Adrenal gland (tissue), 12 donors: ENCODE results near the gene ARAP2. TPM values are rescaled to one million over a fixed set of nuclear protein-coding genes. Genes with fewer than 3 reads are reported as not detected.

Experiments
- DNase-seq, 7 donors: peaks; one replicate each; pipeline ENCODE4 v3.0.0-alpha.2; 2019 to 2020
- H3K27ac ChIP-seq, 5 donors: fragments of 200-600 bp; sonication (generic) in 4 of 5; 1 replicate in 3 of 5; 2 replicates in 2 of 5; pipeline versions ENCODE4 v1.5.1 to v1.8.0; 2016 to 2020; ENCODE audit warnings: mild to moderate bottlenecking in 1 of 5
- H3K27me3 ChIP-seq: fragments of 200-600 bp; 2 replicates; pipeline ENCODE4 v1.8.0; 2021
- H3K36me3 ChIP-seq, 2 donors: fragments of 200-600 bp; replicated peaks in 1 of 2; 1 replicate in 1 of 2; 2 replicates in 1 of 2; pipeline versions ENCODE4 v1.5.1 to v1.8.0; 2018 to 2022
- H3K4me1 ChIP-seq, 2 donors: fragments of 200-600 bp; replicated peaks in 1 of 2; 1 replicate in 1 of 2; 2 replicates in 1 of 2; pipeline versions ENCODE4 v1.5.1 to v1.8.0; 2018 to 2021
- H3K4me3 ChIP-seq, 4 donors: fragments of 200-600 bp; sonication (generic) in 3 of 4; one replicate each; pipeline ENCODE4 v1.5.1; 2016 to 2018
- H3K9me3 ChIP-seq, 3 donors: fragments of 200-600 bp; sonication (generic) in 1 of 3; replicated peaks in 1 of 3; 1 replicate in 2 of 3; 2 replicates in 1 of 3; pipeline versions ENCODE4 v1.5.1 to v1.8.0; 2016 to 2021
- POLR2A ChIP-seq, 2 donors: fragments of 450-650 bp; IDR thresholded peaks; one replicate each; pipeline ENCODE4 v1.6.1; 2017; ENCODE audit warnings: antibody characterized with exemption in 2 of 2, mild to moderate bottlenecking in 2 of 2, moderate library complexity in 1 of 2
- WGBS, 4 donors: extraction: QIAGEN DNeasy Blood & Tissue Kit in 2 of 4; methylation state at CpG; one replicate each; pipeline versions ENCODE4 v1.1.5 to v1.1.7; 2013 to 2017; 5-methylcytosine and 5-hydroxymethylcytosine counted together
- intact Hi-C, 2 donors: fragments of 100-400 bp; cut with DNase I; formaldehyde crosslinking; loops; one replicate each; pipeline versions ENCODE4 v1.14.1 to v1.15.0; 2022 to 2023
- polyA plus RNA-seq, 3 donors: library from polyadenylated mRNA; stranded (reverse); fragments of 200-250 nt in 2 of 3; fragments of 350-450 nt in 1 of 3; fragmentation: Illumina TruSeq in 1 of 3; extraction: RNeasy Lipid Tissue Mini Kit (QIAGEN cat#74804) in 1 of 3; gene quantifications; one replicate each; pipeline ENCODE4 v1.2.3, GENCODE V29; 2013 to 2014
- total RNA-seq, 9 donors: library from RNA; depleted of rRNA in 4 of 9; stranded (reverse); fragments of >200 nt in 4 of 9; fragments of 120-200 nt in 1 of 9; fragmentation: NEBNext Ultra II Directional in 1 of 9; extraction: Animal tissue kit (Norgen Biotek cat#: 25700) in 1 of 9; gene quantifications; one replicate each; pipeline versions ENCODE4 v1.1.0 to v1.2.4, GENCODE V29; 2013 to 2023
- TF ChIP-seq, protein P1 (sequence below), 6 experiments: fragments of 450-650 bp in 4 of 6; fragments of 200-600 bp in 2 of 6; sonication (generic) in 1 of 6; IDR thresholded peaks; 1 replicate in 5 of 6; 2 replicates in 1 of 6; pipeline versions ENCODE4 v1.5.1 to v1.8.0; 2016 to 2021; ENCODE audit warnings: antibody characterized with exemption in 6 of 6, mild to moderate bottlenecking in 2 of 6, moderate library complexity in 1 of 6
- donor health status: healthy with polysubstance abuse.
- donor health status: Bipolar disorder and iron deficiency.
- donor health status: DM: yes; HTN: yes; CAD: no.
- donor health status: DM: no; HTN: no; CAD: no.
- donor health status: DM: no; HTN: no; CAD: no.
- donor health status: DM: yes; HTN: yes; CAD: no.

ARAP2 gene
- total and polyA plus RNA-seq, 12 donors = 0.81 to 23.7 (median 4.4) TPM

DNA sequence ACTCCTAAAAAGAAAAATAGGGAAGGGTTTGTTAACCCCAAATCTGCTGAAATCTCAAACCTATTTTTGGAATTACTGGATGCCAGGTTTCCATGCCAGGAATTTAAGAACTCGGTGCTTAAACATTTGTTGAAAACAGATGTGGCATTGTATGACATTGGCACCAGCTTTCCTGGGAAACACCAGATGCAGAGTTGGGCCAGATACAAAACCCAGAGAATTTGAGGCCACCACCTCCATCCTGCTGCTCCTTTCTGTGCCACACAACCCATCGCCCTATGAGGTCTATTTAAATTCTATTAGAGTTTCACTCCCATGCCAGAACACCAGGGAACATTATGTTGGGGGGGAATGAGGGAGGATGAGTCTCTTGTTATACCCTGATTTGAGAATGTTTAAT is 71.7 kb downstream of the ARAP2 start:
- H3K27me3 ChIP-seq = no peaks in the 10 kb centered on the region

DNA sequence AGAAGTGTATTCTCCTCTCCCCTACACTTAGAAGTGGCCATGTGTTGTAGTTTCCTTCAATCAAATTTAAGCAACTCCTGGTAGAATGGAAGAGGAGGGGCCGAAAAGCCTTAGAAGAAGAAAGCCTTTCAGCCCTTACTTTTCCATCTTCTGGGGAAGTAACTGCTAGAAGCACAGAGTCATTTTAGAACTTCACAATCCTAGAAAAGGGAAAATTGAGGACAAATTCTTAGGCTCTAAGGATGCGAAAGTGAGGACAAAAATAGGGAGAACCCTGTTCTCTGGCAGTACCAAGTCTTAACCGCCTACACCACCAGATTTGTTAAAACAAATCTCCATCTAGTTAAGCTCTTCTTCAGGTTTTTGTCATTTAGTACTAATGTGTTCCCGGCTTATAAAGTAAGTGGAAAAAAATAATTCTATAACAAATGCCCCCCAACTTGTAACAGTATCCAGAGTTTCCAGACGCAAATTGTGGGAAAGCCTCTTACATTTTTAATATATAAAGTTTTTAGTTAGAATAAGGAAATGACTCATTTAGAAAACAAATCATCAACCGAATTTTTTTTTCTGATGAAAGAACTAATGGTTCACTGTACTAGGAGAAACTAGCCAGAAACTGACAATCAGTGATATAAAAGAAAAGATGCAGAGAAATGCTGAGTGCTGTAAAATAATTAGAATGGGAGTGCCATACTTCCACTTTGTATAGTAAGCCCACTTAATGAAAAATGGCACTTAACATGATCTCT is 76.0 kb downstream of the ARAP2 start:
- DNase-seq = no peak
- Histone ChIP-seq H3K4me1 (no peaks in the 10 kb centered on the region), H3K36me3 (peaks cover 0 to 6% of the 10 kb centered on the region in 2 donors), H3K4me3 (no peak overlapping the region), H3K9me3 (no peaks in the 10 kb centered on the region), H3K27ac (no peak overlapping the region), H3K27me3 (no peaks in the 10 kb centered on the region)
- WGBS, 4 donors = 70 to 79% (median 77%) methylated on average over 6 of the region's 6 CpGs
- TF ChIP-seq, protein P1, sequence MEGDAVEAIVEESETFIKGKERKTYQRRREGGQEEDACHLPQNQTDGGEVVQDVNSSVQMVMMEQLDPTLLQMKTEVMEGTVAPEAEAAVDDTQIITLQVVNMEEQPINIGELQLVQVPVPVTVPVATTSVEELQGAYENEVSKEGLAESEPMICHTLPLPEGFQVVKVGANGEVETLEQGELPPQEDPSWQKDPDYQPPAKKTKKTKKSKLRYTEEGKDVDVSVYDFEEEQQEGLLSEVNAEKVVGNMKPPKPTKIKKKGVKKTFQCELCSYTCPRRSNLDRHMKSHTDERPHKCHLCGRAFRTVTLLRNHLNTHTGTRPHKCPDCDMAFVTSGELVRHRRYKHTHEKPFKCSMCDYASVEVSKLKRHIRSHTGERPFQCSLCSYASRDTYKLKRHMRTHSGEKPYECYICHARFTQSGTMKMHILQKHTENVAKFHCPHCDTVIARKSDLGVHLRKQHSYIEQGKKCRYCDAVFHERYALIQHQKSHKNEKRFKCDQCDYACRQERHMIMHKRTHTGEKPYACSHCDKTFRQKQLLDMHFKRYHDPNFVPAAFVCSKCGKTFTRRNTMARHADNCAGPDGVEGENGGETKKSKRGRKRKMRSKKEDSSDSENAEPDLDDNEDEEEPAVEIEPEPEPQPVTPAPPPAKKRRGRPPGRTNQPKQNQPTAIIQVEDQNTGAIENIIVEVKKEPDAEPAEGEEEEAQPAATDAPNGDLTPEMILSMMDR (IDR thresholded peaks at IDR 0.05) = no peak
- no peak for TF ChIP-seq POLR2A (IDR thresholded peaks at IDR 0.05)
- intact Hi-C loops = no loop called here

More for the DNA sequence above, 71.7 kb downstream of the ARAP2 start:
- 72 to 75% (median 73%) methylated on average over 2 of the region's 2 CpGs for WGBS, 4 donors
- DNase-seq = no peak
- TF ChIP-seq, protein P1 (IDR thresholded peaks at IDR 0.05) = no peak
- no peak for TF ChIP-seq POLR2A (IDR thresholded peaks at IDR 0.05)
- H3K4me3 ChIP-seq = no peak overlapping the region
- no peaks in the 10 kb centered on the region for H3K9me3 ChIP-seq
- no peak overlapping the region for H3K27ac ChIP-seq
- no peaks in the 10 kb centered on the region for H3K36me3 ChIP-seq
- H3K4me1 ChIP-seq = no peaks in the 10 kb centered on the region
- intact Hi-C loops = no loop called here

DNA sequence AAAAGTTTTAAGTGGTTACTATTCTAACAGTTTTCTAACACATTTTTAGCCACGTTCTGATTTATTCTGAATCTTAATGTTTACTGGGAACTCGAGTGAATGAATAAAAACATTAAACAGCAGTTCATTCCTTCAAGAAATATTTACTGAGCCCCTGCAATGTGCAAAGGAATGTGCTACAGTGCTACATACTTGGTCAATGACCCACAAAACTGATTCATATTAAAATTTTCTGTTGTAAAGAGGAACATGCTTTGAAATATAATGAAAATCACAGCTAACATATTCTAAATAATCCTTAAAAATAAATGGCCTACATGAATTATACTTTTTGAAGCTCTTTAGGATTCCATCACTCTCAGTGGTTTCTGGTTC is 78.7 kb downstream of the ARAP2 start:
- intact Hi-C loops = no loop called here

DNA sequence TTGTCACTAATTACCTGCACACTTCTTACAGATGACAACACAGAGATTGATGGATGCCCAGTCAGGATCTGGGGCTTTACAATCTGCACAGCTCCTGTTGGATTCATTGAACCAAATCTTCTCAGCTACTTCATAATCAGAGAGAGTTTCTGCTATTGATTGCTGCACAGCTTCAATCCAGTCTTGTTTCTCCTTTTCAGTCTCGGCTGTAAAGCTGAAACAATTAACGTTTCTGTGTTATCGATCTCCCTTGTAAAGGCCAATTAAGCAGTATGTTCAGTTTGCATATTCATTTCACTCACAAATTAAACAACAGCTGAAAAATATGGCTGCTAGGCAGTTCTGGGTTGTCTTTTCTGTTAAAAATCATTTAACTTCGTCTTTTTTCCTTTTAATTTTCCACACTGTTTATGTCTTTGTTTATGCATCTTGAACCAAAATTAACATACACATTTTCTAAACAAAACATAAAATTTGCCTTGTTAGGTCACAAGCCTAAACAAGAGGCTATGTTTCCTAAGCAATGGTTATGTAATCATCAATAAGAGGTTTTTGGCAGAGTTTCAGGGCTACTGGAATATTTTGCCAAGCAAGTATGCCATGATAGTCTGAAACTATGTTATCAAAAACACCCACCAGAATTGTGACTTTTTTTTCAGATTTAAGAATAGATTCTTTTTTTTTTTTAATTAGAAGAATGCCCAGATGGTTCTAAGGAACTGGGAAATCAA is 79.2 kb downstream of the ARAP2 start:
- TF ChIP-seq, protein P1 (IDR thresholded peaks at IDR 0.05) = no peak
- TF ChIP-seq POLR2A (IDR thresholded peaks at IDR 0.05) = no peak
- Histone ChIP-seq H3K9me3 (no peaks in the 10 kb centered on the region), H3K4me3 (no peak overlapping the region), H3K36me3 (peaks cover 0 to 6% of the 10 kb centered on the region in 2 donors), H3K4me1 (no peaks in the 10 kb centered on the region), H3K27me3 (no peaks in the 10 kb centered on the region), H3K27ac (no peak overlapping the region)
- DNase-seq = peak in 1 of 7 donors; percentile 3
- 74 to 84% (median 83%) methylated on average over 4 of the region's 4 CpGs for WGBS, 4 donors
- intact Hi-C loops = no loop called here

More for the DNA sequence above, 78.7 kb downstream of the ARAP2 start:
- no peak for DNase-seq
- Histone ChIP-seq H3K27me3 (no peaks in the 10 kb centered on the region), H3K4me3 (no peak overlapping the region), H3K4me1 (no peaks in the 10 kb centered on the region), H3K36me3 (peaks cover 0 to 6% of the 10 kb centered on the region in 2 donors), H3K27ac (no peak overlapping the region), H3K9me3 (no peaks in the 10 kb centered on the region)
- TF ChIP-seq, protein P1 (IDR thresholded peaks at IDR 0.05) = no peak
- TF ChIP-seq POLR2A (IDR thresholded peaks at IDR 0.05) = no peak
- WGBS, 4 donors = 49 to 60% (median 57%) methylated on average over 2 of the region's 2 CpGs
